ENCODE data around the gene NPC1.

DNA sequence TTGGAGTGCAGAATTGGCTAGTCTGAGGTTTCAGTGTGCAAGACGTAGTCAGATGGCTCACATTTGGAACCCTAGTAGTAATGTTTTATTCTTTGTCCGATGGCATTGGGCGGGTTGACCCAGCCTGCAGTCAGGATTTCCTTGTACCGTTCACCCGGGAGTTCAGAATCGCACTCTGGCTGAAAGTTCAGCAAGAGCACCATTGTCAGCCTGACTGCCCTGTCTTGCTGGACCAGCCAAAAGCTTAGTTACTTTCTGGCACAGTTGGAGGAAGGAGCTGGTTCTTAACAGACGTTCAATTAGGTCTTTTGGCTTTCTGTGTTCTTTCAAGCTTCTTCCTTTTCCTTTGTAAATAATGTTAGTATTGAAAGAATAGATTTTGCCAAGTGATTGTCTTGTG is 64.4 kb downstream of the NPC1 start:
- TF ChIP-seq CTCF (IDR thresholded peaks at IDR 0.05 in 2 of 3, conservative IDR thresholded peaks at IDR 0.05 in 1 of 3; ENCODE audit: borderline replicate concordance in 1 of 3, insufficient read depth in 1 of 3, low read depth in 2 of 3, low read length in 2 of 3) (no peak), JUND (IDR thresholded peaks at IDR 0.05) (no peak), POLR2A (IDR thresholded peaks at IDR 0.05; ENCODE audit: borderline replicate concordance, extremely low read depth, insufficient read depth, insufficient read length) (no peak), EZH2phosphoT487 (IDR thresholded peaks at IDR 0.05; ENCODE audit: borderline replicate concordance) (no peak), ATF3 (IDR thresholded peaks at IDR 0.05) (no peak), ZFX (IDR thresholded peaks at IDR 0.05) (no peak), POLR2AphosphoS5 (IDR thresholded peaks at IDR 0.05; ENCODE audit: low read depth, low read length) (no peak), SP1 (IDR thresholded peaks at IDR 0.05; ENCODE audit: low read depth) (no peak), EZH2 (IDR thresholded peaks at IDR 0.05) (no peak)
- TF ChIP-seq, protein P1, sequence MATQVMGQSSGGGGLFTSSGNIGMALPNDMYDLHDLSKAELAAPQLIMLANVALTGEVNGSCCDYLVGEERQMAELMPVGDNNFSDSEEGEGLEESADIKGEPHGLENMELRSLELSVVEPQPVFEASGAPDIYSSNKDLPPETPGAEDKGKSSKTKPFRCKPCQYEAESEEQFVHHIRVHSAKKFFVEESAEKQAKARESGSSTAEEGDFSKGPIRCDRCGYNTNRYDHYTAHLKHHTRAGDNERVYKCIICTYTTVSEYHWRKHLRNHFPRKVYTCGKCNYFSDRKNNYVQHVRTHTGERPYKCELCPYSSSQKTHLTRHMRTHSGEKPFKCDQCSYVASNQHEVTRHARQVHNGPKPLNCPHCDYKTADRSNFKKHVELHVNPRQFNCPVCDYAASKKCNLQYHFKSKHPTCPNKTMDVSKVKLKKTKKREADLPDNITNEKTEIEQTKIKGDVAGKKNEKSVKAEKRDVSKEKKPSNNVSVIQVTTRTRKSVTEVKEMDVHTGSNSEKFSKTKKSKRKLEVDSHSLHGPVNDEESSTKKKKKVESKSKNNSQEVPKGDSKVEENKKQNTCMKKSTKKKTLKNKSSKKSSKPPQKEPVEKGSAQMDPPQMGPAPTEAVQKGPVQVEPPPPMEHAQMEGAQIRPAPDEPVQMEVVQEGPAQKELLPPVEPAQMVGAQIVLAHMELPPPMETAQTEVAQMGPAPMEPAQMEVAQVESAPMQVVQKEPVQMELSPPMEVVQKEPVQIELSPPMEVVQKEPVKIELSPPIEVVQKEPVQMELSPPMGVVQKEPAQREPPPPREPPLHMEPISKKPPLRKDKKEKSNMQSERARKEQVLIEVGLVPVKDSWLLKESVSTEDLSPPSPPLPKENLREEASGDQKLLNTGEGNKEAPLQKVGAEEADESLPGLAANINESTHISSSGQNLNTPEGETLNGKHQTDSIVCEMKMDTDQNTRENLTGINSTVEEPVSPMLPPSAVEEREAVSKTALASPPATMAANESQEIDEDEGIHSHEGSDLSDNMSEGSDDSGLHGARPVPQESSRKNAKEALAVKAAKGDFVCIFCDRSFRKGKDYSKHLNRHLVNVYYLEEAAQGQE (IDR thresholded peaks at IDR 0.05; ENCODE audit: low read depth) = no peak
- TF ChIP-seq, protein P2, sequence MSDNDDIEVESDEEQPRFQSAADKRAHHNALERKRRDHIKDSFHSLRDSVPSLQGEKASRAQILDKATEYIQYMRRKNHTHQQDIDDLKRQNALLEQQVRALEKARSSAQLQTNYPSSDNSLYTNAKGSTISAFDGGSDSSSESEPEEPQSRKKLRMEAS (IDR thresholded peaks at IDR 0.05) = no peak
